ENCODE measurements around the gene DSCAM. TPM values are rescaled to one million over a fixed set of nuclear protein-coding genes. Genes with fewer than 3 reads are reported as not detected.

DSCAM gene
- total RNA-seq, 1 donor from 2014 or later, result 0.21 TPM

DNA sequence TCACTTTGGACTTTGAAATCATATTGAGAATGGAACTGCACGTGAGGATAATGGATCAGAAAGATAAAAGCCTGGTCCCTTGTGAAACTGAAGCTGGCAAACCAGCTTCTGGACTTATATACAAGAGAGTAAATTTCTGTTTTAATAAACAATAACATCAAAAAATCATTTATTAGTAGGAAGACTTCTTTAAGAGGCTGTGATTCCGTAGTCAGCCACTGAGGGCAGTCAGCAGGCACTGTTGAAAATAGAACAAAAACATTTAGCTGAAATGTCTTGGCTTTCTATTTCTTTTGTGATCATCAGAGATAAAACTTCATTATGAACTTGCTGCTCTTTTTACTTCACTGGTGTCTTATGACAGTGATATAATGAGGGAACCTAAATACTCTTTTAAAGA is 490.3 kb downstream of the DSCAM start:
- peaks cover 24% of the 10 kb centered on the region for H3K9me3 Mint-ChIP-seq (ENCODE audit: unreplicated experiment)
- H3K27ac Mint-ChIP-seq (ENCODE audit: unreplicated experiment), result no peak overlapping the region
- H3K27me3 Mint-ChIP-seq (ENCODE audit: unreplicated experiment), result peaks cover 4% of the 10 kb centered on the region
- H3K4me1 Mint-ChIP-seq (ENCODE audit: unreplicated experiment), result no peaks in the 10 kb centered on the region
- TF ChIP-seq, protein P1, sequence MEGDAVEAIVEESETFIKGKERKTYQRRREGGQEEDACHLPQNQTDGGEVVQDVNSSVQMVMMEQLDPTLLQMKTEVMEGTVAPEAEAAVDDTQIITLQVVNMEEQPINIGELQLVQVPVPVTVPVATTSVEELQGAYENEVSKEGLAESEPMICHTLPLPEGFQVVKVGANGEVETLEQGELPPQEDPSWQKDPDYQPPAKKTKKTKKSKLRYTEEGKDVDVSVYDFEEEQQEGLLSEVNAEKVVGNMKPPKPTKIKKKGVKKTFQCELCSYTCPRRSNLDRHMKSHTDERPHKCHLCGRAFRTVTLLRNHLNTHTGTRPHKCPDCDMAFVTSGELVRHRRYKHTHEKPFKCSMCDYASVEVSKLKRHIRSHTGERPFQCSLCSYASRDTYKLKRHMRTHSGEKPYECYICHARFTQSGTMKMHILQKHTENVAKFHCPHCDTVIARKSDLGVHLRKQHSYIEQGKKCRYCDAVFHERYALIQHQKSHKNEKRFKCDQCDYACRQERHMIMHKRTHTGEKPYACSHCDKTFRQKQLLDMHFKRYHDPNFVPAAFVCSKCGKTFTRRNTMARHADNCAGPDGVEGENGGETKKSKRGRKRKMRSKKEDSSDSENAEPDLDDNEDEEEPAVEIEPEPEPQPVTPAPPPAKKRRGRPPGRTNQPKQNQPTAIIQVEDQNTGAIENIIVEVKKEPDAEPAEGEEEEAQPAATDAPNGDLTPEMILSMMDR (IDR thresholded peaks at IDR 0.05; ENCODE audit: unreplicated experiment), result no peak
- peaks cover 5% of the 10 kb centered on the region for H3K36me3 Mint-ChIP-seq (ENCODE audit: low read depth, unreplicated experiment)
- DNase-seq (ENCODE audit: low spot score), result no peak
- no peak overlapping the region for H3K4me3 Mint-ChIP-seq (ENCODE audit: unreplicated experiment)

GRCh38 chr21:40355076-40355475 is 491.9 kb downstream of the DSCAM start:
- TF ChIP-seq, protein P1 (IDR thresholded peaks at IDR 0.05; ENCODE audit: unreplicated experiment), result no peak
- H3K27me3 Mint-ChIP-seq (ENCODE audit: unreplicated experiment), result peaks cover 4% of the 10 kb centered on the region
- no peak overlapping the region for H3K27ac Mint-ChIP-seq (ENCODE audit: unreplicated experiment)
- H3K36me3 Mint-ChIP-seq (ENCODE audit: low read depth, unreplicated experiment), result peaks cover 10% of the 10 kb centered on the region
- H3K4me3 Mint-ChIP-seq (ENCODE audit: unreplicated experiment), result no peak overlapping the region
- peaks cover 33% of the 10 kb centered on the region for H3K9me3 Mint-ChIP-seq (ENCODE audit: unreplicated experiment)
- no peak for DNase-seq (ENCODE audit: low spot score)
- H3K4me1 Mint-ChIP-seq (ENCODE audit: unreplicated experiment), result no peaks in the 10 kb centered on the region

DNA sequence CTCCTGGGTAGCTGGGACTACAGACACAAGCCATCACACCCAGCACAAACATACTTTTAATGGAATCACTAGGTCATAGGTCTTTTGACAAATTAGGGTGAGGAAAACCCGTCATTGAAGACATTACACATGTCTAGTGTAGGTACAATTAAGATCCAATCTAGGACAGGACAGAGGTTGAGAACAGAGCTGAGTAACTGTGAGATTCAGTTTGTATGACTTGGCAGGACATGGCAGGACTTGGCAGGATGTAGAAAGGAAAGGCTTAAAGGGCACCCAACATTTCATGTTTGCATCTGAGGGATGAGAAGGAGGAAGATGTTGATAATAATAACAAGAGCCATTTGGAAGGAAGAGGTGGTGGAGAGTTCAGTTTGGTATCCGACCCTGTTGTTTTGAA is 496.0 kb downstream of the DSCAM start:
- Mint-ChIP-seq H3K9me3 (ENCODE audit: unreplicated experiment) (peaks cover 35% of the 10 kb centered on the region), H3K27me3 (ENCODE audit: unreplicated experiment) (peaks cover 1% of the 10 kb centered on the region), H3K4me3 (ENCODE audit: unreplicated experiment) (no peak overlapping the region), H3K27ac (ENCODE audit: unreplicated experiment) (no peak overlapping the region), H3K4me1 (ENCODE audit: unreplicated experiment) (no peaks in the 10 kb centered on the region), H3K36me3 (ENCODE audit: low read depth, unreplicated experiment) (peaks cover 10% of the 10 kb centered on the region)
- DNase-seq (ENCODE audit: low spot score), result no peak
- TF ChIP-seq, protein P1 (IDR thresholded peaks at IDR 0.05; ENCODE audit: unreplicated experiment), result no peak

DNA sequence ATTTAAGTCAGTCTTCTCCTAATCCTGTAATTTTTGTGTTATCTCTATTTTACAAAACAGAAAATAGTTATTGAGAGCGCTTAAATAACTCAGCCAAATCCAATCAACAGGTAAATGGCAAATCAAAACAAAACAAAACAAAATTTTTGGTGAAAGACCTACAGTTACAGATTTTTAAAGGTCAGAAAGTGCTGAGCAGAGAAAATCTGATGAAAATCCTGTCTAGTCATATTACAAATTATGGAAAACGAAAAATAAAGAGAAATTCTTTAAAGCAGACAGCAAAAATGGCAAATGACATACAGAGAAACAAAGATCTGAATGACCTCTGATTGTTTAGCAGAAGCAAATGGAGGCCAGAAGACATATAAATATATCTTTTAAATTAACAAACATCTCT is 497.4 kb downstream of the DSCAM start:
- TF ChIP-seq, protein P1 (IDR thresholded peaks at IDR 0.05; ENCODE audit: unreplicated experiment), result no peak
- no peaks in the 10 kb centered on the region for H3K4me1 Mint-ChIP-seq (ENCODE audit: unreplicated experiment)
- peaks cover 5% of the 10 kb centered on the region for H3K36me3 Mint-ChIP-seq (ENCODE audit: low read depth, unreplicated experiment)
- no peak overlapping the region for H3K27ac Mint-ChIP-seq (ENCODE audit: unreplicated experiment)
- peaks cover 29% of the 10 kb centered on the region for H3K9me3 Mint-ChIP-seq (ENCODE audit: unreplicated experiment)
- no peak for DNase-seq (ENCODE audit: low spot score)
- no peak overlapping the region for H3K4me3 Mint-ChIP-seq (ENCODE audit: unreplicated experiment)
- peaks cover 1% of the 10 kb centered on the region for H3K27me3 Mint-ChIP-seq (ENCODE audit: unreplicated experiment)

GRCh38 chr21:40345711-40346321 is 501.1 kb downstream of the DSCAM start:
- no peak overlapping the region for H3K27ac Mint-ChIP-seq (ENCODE audit: unreplicated experiment)

More at GRCh38 chr21:40345711-40346321, 501.1 kb downstream of the DSCAM start:
- no peaks in the 10 kb centered on the region for H3K4me1 Mint-ChIP-seq (ENCODE audit: unreplicated experiment)
- no peak overlapping the region for H3K4me3 Mint-ChIP-seq (ENCODE audit: unreplicated experiment)
- H3K27me3 Mint-ChIP-seq (ENCODE audit: unreplicated experiment), result no peaks in the 10 kb centered on the region
- DNase-seq (ENCODE audit: low spot score), result no peak
- H3K36me3 Mint-ChIP-seq (ENCODE audit: low read depth, unreplicated experiment), result no peaks in the 10 kb centered on the region
- TF ChIP-seq, protein P1 (IDR thresholded peaks at IDR 0.05; ENCODE audit: unreplicated experiment), result no peak
- H3K9me3 Mint-ChIP-seq (ENCODE audit: unreplicated experiment), result peaks cover 8% of the 10 kb centered on the region

Data from endothelial cell (in vitro differentiated cells).